ENCODE results near the gene PEX5L. TPM values are rescaled to one million over a fixed set of nuclear protein-coding genes. Genes with fewer than 3 reads are reported as not detected.

The PEX5L gene
- total and polyA plus RNA-seq, 2 experiments from 2014 or later = 0.07 to 0.30 TPM

DNA sequence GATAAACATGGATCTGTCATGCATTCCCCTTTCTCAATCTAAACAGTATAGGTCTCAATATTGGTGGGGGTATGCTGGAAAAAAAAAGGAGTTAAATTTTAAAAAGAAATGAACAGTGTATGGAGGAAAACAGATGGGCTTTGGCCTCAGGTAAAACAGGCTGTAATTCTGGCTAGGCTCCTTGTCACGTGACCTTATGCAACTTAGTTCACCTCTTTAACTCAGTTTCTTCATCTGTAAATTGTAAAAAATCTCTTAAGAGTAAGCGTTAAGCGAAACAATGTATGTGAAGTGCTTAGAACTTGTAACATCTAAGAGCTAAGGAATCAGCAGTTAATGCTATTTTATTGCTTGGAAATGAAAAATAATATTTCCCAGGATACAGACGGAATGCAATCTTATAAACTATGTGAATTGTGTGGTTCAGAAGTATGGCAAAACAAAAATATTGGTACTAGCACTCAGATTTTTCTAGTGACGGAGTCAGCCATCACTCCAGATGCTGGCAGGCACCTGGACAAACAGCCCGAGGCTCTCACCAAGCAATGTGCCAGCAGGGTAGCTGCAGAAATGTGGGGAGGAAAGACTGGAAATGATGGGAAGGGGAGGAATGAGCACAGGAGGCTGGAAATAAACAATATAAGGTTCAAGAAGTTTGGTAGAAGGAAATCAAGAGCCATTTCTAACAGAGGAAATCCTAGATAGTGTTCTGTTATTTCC is 211.1 kb downstream of the PEX5L start:
- Histone ChIP-seq H3K9me3 (ENCODE audit: low read depth) (no peaks in the 10 kb centered on the region), H3K36me3 (no peaks in the 10 kb centered on the region), H3K4me1 (ENCODE audit: low read depth) (no peaks in the 10 kb centered on the region), H3K4me3 (no peak overlapping the region), H3K27ac (no peak overlapping the region), H3K27me3 (no peaks in the 10 kb centered on the region)
- no peak for TF ChIP-seq CTCF (IDR thresholded peaks at IDR 0.05; ENCODE audit: low read depth, low read length)
- no peak for DNase-seq (ENCODE audit: low read depth in 1 of 2, low spot score in 1 of 2)

DNA sequence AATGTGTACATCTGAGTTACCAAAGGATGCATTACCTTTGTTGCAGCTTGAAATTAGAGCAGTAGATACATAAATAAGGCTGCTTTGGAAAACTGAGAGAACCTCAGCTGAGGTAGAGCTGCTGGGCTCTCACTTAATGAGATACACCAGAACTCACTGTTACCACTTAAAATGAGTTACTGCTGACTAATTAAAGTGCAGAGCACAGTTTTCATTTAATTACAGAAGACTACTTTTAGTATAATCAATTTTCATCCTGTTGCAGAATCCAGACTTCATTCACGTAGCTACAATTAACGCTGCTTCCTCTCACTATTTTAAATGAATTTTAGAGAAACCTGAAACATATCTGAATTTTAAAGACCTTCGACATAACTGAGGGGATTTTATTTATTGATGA is 214.4 kb downstream of the PEX5L start:
- no peak for DNase-seq (ENCODE audit: low read depth in 1 of 2, low spot score in 1 of 2)
- Histone ChIP-seq H3K9me3 (ENCODE audit: low read depth) (no peaks in the 10 kb centered on the region), H3K4me1 (ENCODE audit: low read depth) (no peaks in the 10 kb centered on the region), H3K27me3 (no peaks in the 10 kb centered on the region), H3K27ac (no peak overlapping the region), H3K36me3 (no peaks in the 10 kb centered on the region), H3K4me3 (no peak overlapping the region)
- TF ChIP-seq CTCF (IDR thresholded peaks at IDR 0.05; ENCODE audit: low read depth, low read length) = no peak

DNA sequence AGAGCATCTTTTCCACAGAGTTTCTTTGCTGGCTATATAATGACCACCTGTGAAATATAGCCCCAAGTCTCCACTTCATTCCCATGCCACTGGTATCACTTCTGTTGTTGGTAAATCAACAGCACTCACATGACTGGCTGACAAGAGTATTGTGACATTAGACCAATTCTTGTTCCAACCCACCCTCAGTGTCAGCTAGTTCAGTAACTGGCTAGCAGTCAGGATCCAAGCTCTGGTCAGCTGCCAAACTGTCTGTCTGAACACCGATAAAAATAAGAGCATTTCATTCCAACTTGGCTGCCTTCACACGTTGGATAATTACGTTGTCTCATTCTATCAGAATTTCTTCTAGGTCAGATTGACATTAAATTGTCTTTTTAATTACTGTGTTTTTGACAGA is 217.4 kb downstream of the PEX5L start:
- TF ChIP-seq CTCF (IDR thresholded peaks at IDR 0.05; ENCODE audit: low read depth, low read length) = no peak
- no peaks in the 10 kb centered on the region for H3K4me1 ChIP-seq (ENCODE audit: low read depth)
- H3K27me3 ChIP-seq = no peaks in the 10 kb centered on the region
- H3K27ac ChIP-seq = no peak overlapping the region
- no peaks in the 10 kb centered on the region for H3K36me3 ChIP-seq
- peak in 1 of 2 donors; percentile 36 for DNase-seq (ENCODE audit: low read depth in 1 of 2, low spot score in 1 of 2)
- H3K9me3 ChIP-seq (ENCODE audit: low read depth) = no peaks in the 10 kb centered on the region
- no peak overlapping the region for H3K4me3 ChIP-seq

- Histone ChIP-seq H3K9me3 (ENCODE audit: low read depth) (no peaks in the 10 kb centered on the region), H3K4me1 (ENCODE audit: low read depth) (no peaks in the 10 kb centered on the region), H3K4me3 (no peak overlapping the region), H3K27ac (no peak overlapping the region), H3K36me3 (no peaks in the 10 kb centered on the region), H3K27me3 (no peaks in the 10 kb centered on the region)
- no peak for DNase-seq (ENCODE audit: low read depth in 1 of 2, low spot score in 1 of 2)
- no peak for TF ChIP-seq CTCF (IDR thresholded peaks at IDR 0.05; ENCODE audit: low read depth, low read length)
Measured at GRCh38 chr3:179812096-179812382, 224.7 kb downstream of the PEX5L start.

DNA sequence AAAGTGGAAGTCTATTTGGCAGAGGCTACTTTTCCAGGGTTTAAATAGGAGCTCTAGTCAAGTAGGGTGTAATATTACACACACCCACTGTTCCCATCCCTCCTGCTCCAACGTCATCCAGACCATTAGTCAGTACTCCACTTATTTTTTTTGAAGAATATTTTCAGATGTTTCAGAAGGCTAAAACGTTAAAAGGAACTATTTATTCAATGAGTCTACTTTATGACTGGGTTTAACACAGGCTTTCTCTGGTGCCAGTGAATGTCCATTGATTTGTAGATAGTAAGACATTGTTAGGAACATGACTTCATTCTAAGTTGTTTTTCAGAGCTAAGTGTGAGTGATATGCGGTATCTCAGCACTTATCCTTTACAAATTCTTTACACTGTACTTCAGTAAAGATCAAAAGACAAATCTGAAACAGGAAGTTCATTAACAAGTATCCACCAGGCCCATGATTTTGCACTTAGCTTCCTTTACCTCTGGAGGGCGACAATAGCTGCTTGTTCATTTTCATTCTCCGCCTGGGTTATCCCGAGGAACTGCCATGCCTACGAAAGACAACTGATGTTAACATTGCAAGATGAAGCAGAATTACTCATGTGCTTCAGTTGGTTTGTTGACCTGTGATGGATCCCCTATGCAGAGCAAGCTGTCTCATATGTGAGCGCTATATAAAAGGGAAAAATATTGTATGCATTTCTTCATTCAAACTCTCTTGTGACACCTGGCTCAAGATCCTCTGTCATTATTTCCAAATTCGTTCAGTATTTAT is 225.2 kb downstream of the PEX5L start:
- Histone ChIP-seq H3K27me3 (no peaks in the 10 kb centered on the region), H3K4me3 (no peak overlapping the region), H3K9me3 (ENCODE audit: low read depth) (no peaks in the 10 kb centered on the region), H3K36me3 (no peaks in the 10 kb centered on the region), H3K4me1 (ENCODE audit: low read depth) (no peaks in the 10 kb centered on the region), H3K27ac (peak overlapping the region; percentile 15)
- DNase-seq (ENCODE audit: low read depth in 1 of 2, low spot score in 1 of 2) = peak; percentile 70 to 81
- TF ChIP-seq CTCF (IDR thresholded peaks at IDR 0.05; ENCODE audit: low read depth, low read length) = peak; percentile 67

All from cardiac muscle cell (in vitro differentiated cells and primary cell).